Neutrophil (primary cell): ENCODE data around the gene CEP95.

Source experiments
- H3K27ac ChIP-seq: fragments of 200-600 bp; sonication (generic); 2 replicates; pipeline ENCODE4 v1.5.1; 2016; ENCODE audit warnings: mild to moderate bottlenecking, moderate library complexity
- H3K27me3 ChIP-seq: fragments of 200-600 bp; sonication (generic); 2 replicates; pipeline ENCODE4 v1.6.0; 2016; ENCODE audit warnings: mild to moderate bottlenecking
- H3K36me3 ChIP-seq: fragments of 200-600 bp; sonication (generic); 2 replicates; pipeline ENCODE4 v1.5.1; 2017
- H3K4me1 ChIP-seq, 2 experiments: fragments of 200-600 bp in 1 of 2; sonication (generic) in 1 of 2; 1 replicate in 1 of 2; 2 replicates in 1 of 2; pipeline versions ENCODE4 v1.5.1 to v1.6.1; 2013 to 2016; ENCODE audit warnings: low read depth in 1 of 2, low read length in 1 of 2, mild to moderate bottlenecking in 1 of 2, moderate library complexity in 1 of 2; ENCODE audit not compliant: control insufficient read depth in 1 of 2, insufficient read depth in 1 of 2
- H3K4me3 ChIP-seq, 2 experiments: fragments of 200-600 bp in 1 of 2; sonication (generic) in 1 of 2; 1 replicate in 1 of 2; 2 replicates in 1 of 2; pipeline ENCODE4 v1.5.1; 2013 to 2016; ENCODE audit warnings: low read depth in 1 of 2, low read length in 1 of 2, mild to moderate bottlenecking in 1 of 2, moderate library complexity in 1 of 2
- H3K9me3 ChIP-seq: fragments of 200-600 bp; sonication (generic); 2 replicates; pipeline ENCODE4 v1.5.1; 2016
- CTCF ChIP-seq: fragments of 200-600 bp; sonication (generic); IDR thresholded peaks from 2 replicates; pipeline ENCODE4 v1.5.1; 2016; ENCODE audit warnings: antibody characterized with exemption

The CEP95 gene

GRCh38 chr17:64536913-64537312 lies 30.1 kb downstream of the CEP95 start:
- Histone ChIP-seq H3K36me3 (peaks cover 86% of the 10 kb centered on the region), H3K27ac (no peak overlapping the region), H3K4me1 (no peaks in the 10 kb centered on the region), H3K27me3 (no peaks in the 10 kb centered on the region), H3K4me3 (no peak overlapping the region), H3K9me3 (no peaks in the 10 kb centered on the region)
- no peak for TF ChIP-seq CTCF

- no peak for TF ChIP-seq CTCF
- H3K27me3 ChIP-seq = no peaks in the 10 kb centered on the region
- H3K36me3 ChIP-seq = peaks cover 84% of the 10 kb centered on the region
- H3K4me3 ChIP-seq = no peak overlapping the region
- H3K27ac ChIP-seq = no peak overlapping the region
- H3K4me1 ChIP-seq = no peaks in the 10 kb centered on the region
- H3K9me3 ChIP-seq = no peaks in the 10 kb centered on the region
Measured at GRCh38 chr17:64537488-64537887, 30.7 kb downstream of the CEP95 start.

GRCh38 chr17:64538508-64539130 lies 31.8 kb downstream of the CEP95 start:
- Histone ChIP-seq H3K36me3 (peaks cover 80% of the 10 kb centered on the region), H3K4me3 (no peak overlapping the region), H3K27ac (no peak overlapping the region), H3K27me3 (no peaks in the 10 kb centered on the region), H3K4me1 (no peaks in the 10 kb centered on the region), H3K9me3 (no peaks in the 10 kb centered on the region)
- TF ChIP-seq CTCF = no peak

GRCh38 chr17:64540118-64540776 lies 33.5 kb downstream of the CEP95 start:
- peaks cover 79% of the 10 kb centered on the region for H3K36me3 ChIP-seq

GRCh38 chr17:64544742-64545141 lies 38.0 kb downstream of the CEP95 start:
- no peaks in the 10 kb centered on the region for H3K4me1 ChIP-seq
- H3K4me3 ChIP-seq = no peak overlapping the region
- H3K27ac ChIP-seq = no peak overlapping the region
- peaks cover 77% of the 10 kb centered on the region for H3K36me3 ChIP-seq
- H3K27me3 ChIP-seq = no peaks in the 10 kb centered on the region
- no peak for TF ChIP-seq CTCF
- no peaks in the 10 kb centered on the region for H3K9me3 ChIP-seq

More at GRCh38 chr17:64540118-64540776, 33.5 kb downstream of the CEP95 start:
- no peak for TF ChIP-seq CTCF
- Histone ChIP-seq H3K27me3 (no peaks in the 10 kb centered on the region), H3K9me3 (no peaks in the 10 kb centered on the region), H3K4me3 (no peak overlapping the region), H3K27ac (no peak overlapping the region), H3K4me1 (no peaks in the 10 kb centered on the region)
